Naive thymus-derived CD4-positive, alpha-beta T cell (primary cell): ENCODE results near the gene FGL2. TPM values are rescaled to one million over a fixed set of nuclear protein-coding genes. Genes with fewer than 3 reads are reported as not detected.
"Not testable (repeated sequence)": the region's sequence is repeated elsewhere in the genome, so short reads cannot be mapped to it uniquely, and the experiment has no call there.

Experiments
- ATAC-seq: fragments of 150-1000 bp; cut with Tn5 transposase; 2 replicates; pipeline ENCODE4 v1.10.0; 2021; ENCODE audit warnings: mild to moderate bottlenecking, moderate library complexity
- CTCF ChIA-PET: fragments of 350-600 bp; sonication (Branson Sonifier 250); formaldehyde crosslinking; loops from one replicate; lab custom pipeline; 2021; ENCODE audit warnings: antibody characterized with exemption; lab: Charles Lee
- POLR2A ChIA-PET: fragments of 350-600 bp; sonication (Branson Sonifier 250); formaldehyde crosslinking; loops from one replicate; lab custom pipeline; 2021; ENCODE audit warnings: antibody characterized with exemption, inconsistent platforms; lab: Charles Lee
- DNase-seq, 9 donors: peaks; one replicate each; pipeline versions ENCODE4 v3.0.0 to v3.0.0-alpha.2; 2020 to 2022; ENCODE audit warnings: mixed read lengths in 1 of 9
- H3K27ac ChIP-seq: one replicate; pipeline ENCODE4 v1.7.0; 2013; ENCODE audit warnings: mild to moderate bottlenecking, low read depth, low read length, moderate library complexity
- H3K27me3 ChIP-seq, 2 donors: one replicate each; pipeline ENCODE4 v1.7.0; 2013; ENCODE audit warnings: low read length in 2 of 2, mild to moderate bottlenecking in 2 of 2, moderate library complexity in 2 of 2; ENCODE audit not compliant: control insufficient read depth in 2 of 2, insufficient read depth in 2 of 2
- H3K36me3 ChIP-seq, 3 experiments: 1 replicate in 2 of 3; 2 replicates in 1 of 3; pipeline ENCODE4 v1.7.0; 2013; ENCODE audit warnings: low read length in 3 of 3, mild to moderate bottlenecking in 3 of 3, moderate library complexity in 1 of 3; ENCODE audit not compliant: insufficient read depth in 3 of 3, control insufficient read depth in 2 of 3
- H3K4me1 ChIP-seq, 2 donors: one replicate each; pipeline ENCODE4 v1.7.0; 2013; ENCODE audit warnings: low read length in 2 of 2, mild to moderate bottlenecking in 2 of 2, moderate library complexity in 1 of 2; ENCODE audit not compliant: control insufficient read depth in 2 of 2, insufficient read depth in 2 of 2
- H3K4me3 ChIP-seq: 2 replicates; pipeline ENCODE4 v1.7.0; 2013; ENCODE audit warnings: mild to moderate bottlenecking, low read length
- H3K9me3 ChIP-seq, 3 experiments: 1 replicate in 2 of 3; 2 replicates in 1 of 3; pipeline ENCODE4 v1.7.0; 2013; ENCODE audit warnings: low read length in 3 of 3; ENCODE audit not compliant: control insufficient read depth in 2 of 3
- H3K27ac Mint-ChIP-seq, 9 donors: one replicate each; pipeline ENCODE4 v1.8.0; 2020 to 2022; ENCODE audit warnings: mixed read lengths in 9 of 9, mild to moderate bottlenecking in 8 of 9, moderate library complexity in 5 of 9, inconsistent platforms in 2 of 9
- H3K27me3 Mint-ChIP-seq, 5 donors: one replicate each; pipeline ENCODE4 v1.8.0; 2021 to 2022; ENCODE audit warnings: mixed read lengths in 5 of 5, mild to moderate bottlenecking in 1 of 5
- H3K36me3 Mint-ChIP-seq, 5 donors: one replicate each; pipeline ENCODE4 v1.8.0; 2020 to 2022; ENCODE audit warnings: mixed read lengths in 5 of 5, mild to moderate bottlenecking in 3 of 5, inconsistent platforms in 1 of 5
- H3K4me1 Mint-ChIP-seq, 7 donors: one replicate each; pipeline ENCODE4 v1.8.0; 2020 to 2022; ENCODE audit warnings: mixed read lengths in 7 of 7, mild to moderate bottlenecking in 3 of 7, inconsistent platforms in 1 of 7
- H3K4me3 Mint-ChIP-seq, 10 donors: one replicate each; pipeline ENCODE4 v1.8.0; 2020 to 2022; ENCODE audit warnings: mild to moderate bottlenecking in 10 of 10, mixed read lengths in 10 of 10, moderate library complexity in 6 of 10, inconsistent platforms in 2 of 10
- H3K9me3 Mint-ChIP-seq, 11 donors: one replicate each; pipeline ENCODE4 v1.8.0; 2020 to 2022; ENCODE audit warnings: mixed read lengths in 11 of 11, mild to moderate bottlenecking in 4 of 11, inconsistent platforms in 1 of 11, moderate library complexity in 1 of 11
- intact Hi-C, 2 donors: fragments of 100-400 bp; cut with micrococcal nuclease; formaldehyde crosslinking; loops; one replicate each; pipeline ENCODE4 v1.15.1; 2023
- polyA plus RNA-seq, 2 donors: library from polyadenylated mRNA; unstranded; fragments of 300-500 nt; fragmentation: Illumina TruSeq; gene quantifications; one replicate each; pipeline ENCODE4 v1.2.3, GENCODE V29; 2021
- total RNA-seq, 6 experiments: library from RNA in 5 of 6; stranded (reverse) in 5 of 6; gene quantifications; 1 replicate in 5 of 6; 2 replicates in 1 of 6; pipeline ENCODE4 v1.2.3 and lab custom pipeline; 2021 to 2026

The FGL2 gene
- total and polyA plus RNA-seq, 7 experiments from 2014 or later, result 0.22 to 129 (median 3.0) TPM

DNA sequence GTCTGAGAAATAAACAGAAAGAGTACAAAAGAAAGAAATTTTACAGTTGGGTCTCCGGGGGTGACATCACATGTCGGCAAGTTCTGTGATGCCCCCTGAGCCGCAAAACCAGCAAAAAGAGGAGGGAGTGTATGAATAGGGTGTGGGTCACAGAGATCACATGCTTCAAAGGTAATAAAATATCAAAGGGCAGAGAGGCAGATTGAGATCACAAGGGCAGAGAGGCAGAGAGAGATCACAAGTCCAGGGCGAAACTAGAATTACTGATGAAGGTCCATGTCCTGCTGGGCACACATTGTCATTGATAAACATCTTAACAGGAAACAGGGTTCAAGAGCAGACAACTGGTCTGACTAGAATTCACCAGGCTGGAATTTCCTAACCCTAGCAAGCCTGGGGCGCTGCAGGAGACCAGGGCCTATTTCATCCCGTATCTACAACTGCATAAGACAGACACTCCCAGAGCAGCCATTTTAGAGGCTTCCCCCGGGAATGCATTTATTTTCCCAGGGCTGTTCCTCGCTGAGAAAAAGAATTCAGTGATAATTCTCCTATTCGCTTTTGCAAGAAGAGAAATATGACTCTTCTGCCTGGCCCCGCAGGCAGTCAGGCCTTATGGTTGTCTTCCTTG is 20.2 kb upstream of the FGL2 start:
- H3K27me3 Mint-ChIP-seq, ATAC-seq, DNase-seq, H3K4me3 ChIP-seq, CTCF ChIA-PET, H3K36me3 ChIP-seq, H3K9me3 ChIP-seq, H3K4me3 Mint-ChIP-seq, intact Hi-C loops, H3K27me3 ChIP-seq, H3K27ac ChIP-seq: not testable (repeated sequence)
- H3K27ac Mint-ChIP-seq, result peak overlapping the region in 1 of 9 donors; percentile 69
- H3K36me3 Mint-ChIP-seq, result peaks cover 9 to 21% (median 18%) of the 10 kb centered on the region in 5 donors
- peaks cover 15 to 36% (median 24%) of the 10 kb centered on the region in 7 donors for H3K4me1 Mint-ChIP-seq
- POLR2A ChIA-PET, result interaction anchor here (1.5 kb wide), 1 partner anchor 11 kb away, joined by 4 read pairs; no protein-coding TSS in a partner anchor
- peaks cover 0 to 17% (median 5%) of the 10 kb centered on the region in 11 donors for H3K9me3 Mint-ChIP-seq
- peaks cover 0 to 18% of the 10 kb centered on the region in 2 donors for H3K4me1 ChIP-seq

DNA sequence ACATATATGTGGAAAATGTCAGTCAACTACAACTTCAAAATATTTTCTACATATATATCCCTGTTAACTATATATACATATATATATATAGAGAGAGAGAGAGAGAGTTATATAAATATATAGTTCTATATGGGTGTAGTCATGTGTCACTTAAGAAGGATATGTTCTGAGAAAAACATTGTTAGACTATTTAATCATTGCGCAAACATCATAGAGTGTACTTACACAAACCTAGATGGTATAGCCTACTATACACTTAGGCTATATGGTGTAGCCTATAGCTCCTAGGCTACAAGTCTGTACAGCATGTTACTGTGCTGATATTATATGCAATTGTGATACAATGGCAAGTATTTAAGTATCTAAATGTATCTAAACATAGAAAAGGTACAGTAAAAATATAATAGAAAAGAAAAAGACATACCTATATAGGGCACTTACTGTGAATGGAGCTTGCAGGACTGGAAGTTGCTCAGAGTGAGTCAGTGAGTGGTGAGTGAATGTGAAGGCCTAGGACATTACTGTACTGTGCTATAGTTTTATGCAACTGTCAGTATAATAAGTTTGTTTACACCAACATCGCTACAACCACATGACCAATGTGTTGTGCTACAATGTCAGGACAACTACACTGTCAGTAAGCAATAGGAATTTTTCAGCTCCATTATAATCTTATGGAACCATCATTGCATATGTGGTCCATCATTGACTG is 18.0 kb upstream of the FGL2 start:
- Mint-ChIP-seq H3K36me3 (peaks cover 8 to 18% (median 11%) of the 10 kb centered on the region in 5 donors), H3K27me3 (peaks cover 0 to 9% (median 0%) of the 10 kb centered on the region in 5 donors), H3K4me1 (peaks cover 5 to 25% (median 13%) of the 10 kb centered on the region in 7 donors), H3K4me3 (no peak overlapping the region), H3K9me3 (peaks cover 0 to 17% (median 7%) of the 10 kb centered on the region in 11 donors), H3K27ac (no peak overlapping the region)
- intact Hi-C loops, result no loop called here
- no peaks in the 10 kb centered on the region for H3K9me3 ChIP-seq
- no peak for DNase-seq
- no peak for ATAC-seq
- CTCF ChIA-PET, result interaction anchor here (0.7 kb wide), 1 partner anchor 19 kb away, joined by 3 read pairs; no protein-coding TSS in a partner anchor
- H3K27ac ChIP-seq, result no peak overlapping the region
- H3K4me1 ChIP-seq, result peaks cover 0 to 9% of the 10 kb centered on the region in 2 donors
- POLR2A ChIA-PET, result no interaction called here
- no peak overlapping the region for H3K4me3 ChIP-seq
- no peaks in the 10 kb centered on the region for H3K27me3 ChIP-seq
- H3K36me3 ChIP-seq, result no peaks in the 10 kb centered on the region

- Mint-ChIP-seq H3K4me3 (no peak overlapping the region), H3K4me1 (peaks cover 0 to 11% (median under 1%) of the 10 kb centered on the region in 7 donors), H3K27ac (no peak overlapping the region), H3K27me3 (peaks cover 0 to 9% (median 0%) of the 10 kb centered on the region in 5 donors), H3K9me3 (peaks cover 0 to 18% (median 7%) of the 10 kb centered on the region in 11 donors), H3K36me3 (peaks cover 8 to 18% (median 11%) of the 10 kb centered on the region in 5 donors)
- Histone ChIP-seq H3K27ac (no peak overlapping the region), H3K4me3 (no peak overlapping the region), H3K36me3 (no peaks in the 10 kb centered on the region), H3K27me3 (no peaks in the 10 kb centered on the region), H3K9me3 (no peaks in the 10 kb centered on the region), H3K4me1 (no peaks in the 10 kb centered on the region)
- intact Hi-C loops, result no loop called here
- DNase-seq (no peak), ATAC-seq (no peak)
- POLR2A ChIA-PET, result interaction anchor here (0.6 kb wide), 1 partner anchor 14 kb away, joined by 3 read pairs; no protein-coding TSS in a partner anchor
- CTCF ChIA-PET, result no interaction called here
Observed at GRCh38 chr7:77216181-77216845, 16.7 kb upstream of the FGL2 start.

DNA sequence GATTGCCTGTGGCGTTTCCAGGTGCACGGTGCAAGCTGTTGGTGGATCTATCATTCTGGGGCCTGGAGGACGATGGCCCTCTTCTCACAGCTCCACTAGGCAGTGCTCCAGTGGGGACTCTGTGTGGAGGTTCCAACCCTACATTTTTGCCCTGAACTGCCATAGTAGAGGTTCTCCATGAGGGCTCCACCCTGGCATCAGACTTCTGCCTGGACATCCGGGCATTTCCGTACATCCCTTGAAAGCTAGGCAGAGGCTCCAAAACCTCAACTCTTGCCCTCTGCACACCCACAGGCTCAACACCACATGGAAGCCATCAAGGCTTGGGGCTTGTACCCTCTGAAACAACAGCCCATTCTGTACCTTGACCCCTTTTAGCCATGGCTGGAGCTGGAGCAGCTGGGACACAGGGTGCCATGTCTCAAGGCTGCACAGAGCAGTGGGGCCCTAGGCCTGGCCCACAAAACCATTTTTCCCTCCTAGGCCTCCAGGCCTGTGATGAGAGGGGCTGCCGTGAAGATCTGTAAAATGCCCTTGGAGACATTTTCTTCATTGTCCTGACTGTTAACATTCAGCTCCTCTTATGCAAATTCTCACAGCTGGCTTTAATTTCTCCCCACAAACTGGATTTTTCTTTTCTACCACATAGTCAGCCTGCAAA is 10.0 kb upstream of the FGL2 start:
- Mint-ChIP-seq H3K4me1 (peaks cover 0 to 4% (median 0%) of the 10 kb centered on the region in 7 donors), H3K9me3 (peaks cover 12 to 32% (median 19%) of the 10 kb centered on the region in 11 donors), H3K36me3 (peaks cover 16 to 29% (median 23%) of the 10 kb centered on the region in 5 donors), H3K4me3 (no peak overlapping the region), H3K27ac (no peak overlapping the region), H3K27me3 (peaks cover 0 to 5% (median 0%) of the 10 kb centered on the region in 5 donors)
- Histone ChIP-seq H3K9me3 (peaks cover 0 to 19% (median 0%) of the 10 kb centered on the region in 3 experiments), H3K4me3 (no peak overlapping the region), H3K27me3 (no peaks in the 10 kb centered on the region), H3K4me1 (no peaks in the 10 kb centered on the region), H3K27ac (no peak overlapping the region), H3K36me3 (no peaks in the 10 kb centered on the region)
- CTCF ChIA-PET, result no interaction called here
- intact Hi-C loops, result no loop called here
- DNase-seq (no peak), ATAC-seq (no peak)
- POLR2A ChIA-PET, result interaction anchor here (1.6 kb wide), 1 partner anchor 9 kb away, joined by 4 read pairs; no protein-coding TSS in a partner anchor

DNA sequence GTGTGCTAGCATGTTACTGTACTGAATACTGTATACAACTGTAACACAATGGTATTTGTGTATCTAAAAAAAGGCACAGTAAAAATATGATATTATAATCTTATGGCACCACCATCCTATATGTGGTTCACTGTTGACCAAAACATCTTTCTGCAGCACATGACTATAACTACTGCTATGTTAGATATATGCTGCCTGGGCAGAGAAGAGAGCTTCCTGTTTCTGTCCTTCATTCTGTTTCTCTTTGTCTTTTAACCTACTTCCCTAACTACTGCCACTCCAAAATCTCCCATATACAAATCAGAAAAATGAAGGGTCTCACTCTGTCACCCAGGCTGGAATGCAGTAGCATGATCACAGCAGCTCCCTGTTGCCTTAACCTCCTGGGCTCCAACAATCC is 8.8 kb upstream of the FGL2 start:
- H3K9me3 ChIP-seq, result peaks cover 0 to 19% (median 0%) of the 10 kb centered on the region in 3 experiments
- H3K27ac ChIP-seq, result no peak overlapping the region
- H3K36me3 ChIP-seq, result no peaks in the 10 kb centered on the region
- CTCF ChIA-PET, result no interaction called here
- POLR2A ChIA-PET, result interaction anchor here (1.6 kb wide), 1 partner anchor 10 kb away, joined by 4 read pairs; no protein-coding TSS in a partner anchor
- intact Hi-C loops, result no loop called here
- H3K4me3 Mint-ChIP-seq, result no peak overlapping the region
- H3K36me3 Mint-ChIP-seq, result peaks cover 14 to 26% (median 20%) of the 10 kb centered on the region in 5 donors
- no peaks in the 10 kb centered on the region for H3K4me1 ChIP-seq
- H3K27ac Mint-ChIP-seq, result no peak overlapping the region
- peaks cover 12 to 32% (median 17%) of the 10 kb centered on the region in 11 donors for H3K9me3 Mint-ChIP-seq
- H3K27me3 ChIP-seq, result no peaks in the 10 kb centered on the region
- H3K4me3 ChIP-seq, result no peak overlapping the region
- DNase-seq (no peak), ATAC-seq (no peak)
- H3K27me3 Mint-ChIP-seq, result no peaks in the 10 kb centered on the region
- H3K4me1 Mint-ChIP-seq, result peaks cover 0 to 4% (median 0%) of the 10 kb centered on the region in 7 donors

- intact Hi-C loops, result loop anchor here in 1 of 2 donors (2.0 kb wide), 1 partner anchor 17 kb away; no protein-coding TSS in a partner anchor
- Histone ChIP-seq H3K4me1 (peaks cover 0 to 3% of the 10 kb centered on the region in 2 donors), H3K36me3 (no peaks in the 10 kb centered on the region), H3K27me3 (no peaks in the 10 kb centered on the region), H3K9me3 (peaks cover 0 to 19% (median 0%) of the 10 kb centered on the region in 3 experiments), H3K4me3 (no peak overlapping the region), H3K27ac (no peak overlapping the region)
- Mint-ChIP-seq H3K4me3 (no peak overlapping the region), H3K27ac (no peak overlapping the region), H3K9me3 (peaks cover 8 to 25% (median 16%) of the 10 kb centered on the region in 11 donors), H3K27me3 (no peaks in the 10 kb centered on the region), H3K4me1 (peaks cover 4 to 12% (median 8%) of the 10 kb centered on the region in 7 donors), H3K36me3 (peaks cover 10 to 27% (median 16%) of the 10 kb centered on the region in 5 donors)
- ATAC-seq, result no peak
- POLR2A ChIA-PET, result interaction anchor here (0.6 kb wide), 1 partner anchor 129 kb away, joined by 3 read pairs; no protein-coding TSS in a partner anchor
- no peak for DNase-seq
- CTCF ChIA-PET, result no interaction called here
Observed at GRCh38 chr7:77205706-77206105, 6.1 kb upstream of the FGL2 start.
